Endothelial cell of umbilical vein (primary cell): ENCODE results near the gene PRIM1. TPM values are rescaled to one million over a fixed set of nuclear protein-coding genes. Genes with fewer than 3 reads are reported as not detected.
A peak's percentile ranks its signal among the peaks of the same experiment; 100 is the strongest.

ENCODE experiments used
- BruUV-seq: library from RNA; stranded (reverse); fragments of 400-500 nt; replicated peaks from 2 replicates; lab custom pipeline; 2021; lab: Mats Ljungman, UMichigan
- CTCF ChIA-PET: fragments of 300-600, 350-600 bp; sonication (Branson Sonifier 250); formaldehyde crosslinking; loops from one replicate; lab custom pipeline; 2021; ENCODE audit warnings: antibody characterized with exemption, inconsistent platforms; lab: Charles Lee
- POLR2A ChIA-PET: fragments of 300-600, 350-600 bp; sonication (Branson Sonifier 250); formaldehyde crosslinking; loops from one replicate; lab custom pipeline; 2021; ENCODE audit warnings: antibody characterized with exemption, inconsistent platforms; lab: Charles Lee
- DNase-seq: peaks from one replicate; pipeline ENCODE4 v3.0.0-alpha.2; 2011; ENCODE audit warnings: low read depth, low spot score
- FAIRE-seq: peaks from 2 replicates; lab custom pipeline; 2011; peaks lifted over from hg19 to GRCh38; lab: Jason Lieb, UNC
- H2AFZ ChIP-seq: 2 replicates; pipeline ENCODE4 v1.6.0; 2012; ENCODE audit warnings: low read depth, low read length, control low read depth, inconsistent platforms
- H3K27ac ChIP-seq: 2 replicates; pipeline ENCODE4 v1.5.1; 2011; ENCODE audit warnings: low read depth, mild to moderate bottlenecking, control low read depth, low read length, moderate library complexity; ENCODE audit not compliant: insufficient read depth
- H3K27me3 ChIP-seq, 2 experiments: 2 replicates each; pipeline versions ENCODE4 v1.6.0 to v1.6.1; 2011; ENCODE audit warnings: low read length in 2 of 2, mixed read lengths in 1 of 2; ENCODE audit not compliant: control insufficient read depth in 2 of 2, insufficient read depth in 2 of 2
- H3K36me3 ChIP-seq, 2 experiments: 2 replicates in 1 of 2; 3 replicates in 1 of 2; pipeline ENCODE4 v1.5.1; 2011; ENCODE audit warnings: low read length in 2 of 2, mild to moderate bottlenecking in 1 of 2, moderate library complexity in 1 of 2; ENCODE audit not compliant: control insufficient read depth in 2 of 2, insufficient read depth in 2 of 2; ENCODE audit errors: extremely low read depth in 1 of 2
- H3K4me1 ChIP-seq: 3 replicates; pipeline ENCODE4 v1.5.1; 2011; ENCODE audit warnings: mild to moderate bottlenecking, low read length; ENCODE audit not compliant: control insufficient read depth, insufficient read depth; ENCODE audit errors: extremely low read depth
- H3K4me2 ChIP-seq: 2 replicates; pipeline ENCODE4 v1.6.1; 2011; ENCODE audit warnings: low read length, control low read depth, mixed read lengths; ENCODE audit not compliant: insufficient read depth
- H3K4me3 ChIP-seq, 3 experiments: fragments of 200-600 bp in 1 of 3; sonication (generic), shearing (Covaris generic) in 1 of 3; replicated peaks in 1 of 3; 2 replicates each; pipeline ENCODE4 v1.5.1; 2011 to 2016; ENCODE audit warnings: control low read depth in 3 of 3, low read length in 3 of 3, mild to moderate bottlenecking in 2 of 3, inconsistent platforms in 1 of 3, low read depth in 1 of 3, moderate library complexity in 1 of 3; ENCODE audit not compliant: insufficient read depth in 1 of 3
- H3K79me2 ChIP-seq: 2 replicates; pipeline ENCODE4 v1.6.0; 2012; ENCODE audit warnings: low read length, inconsistent platforms; ENCODE audit not compliant: control insufficient read depth, insufficient read depth
- H3K9ac ChIP-seq: replicated peaks from 2 replicates; pipeline ENCODE3; 2011; ENCODE audit warnings: low read length, control low read depth; ENCODE audit not compliant: insufficient read depth; ENCODE audit errors: extremely low read depth
- H3K9me1 ChIP-seq: replicated peaks from 3 replicates; pipeline ENCODE4 v1.6.0; 2011; ENCODE audit warnings: mild to moderate bottlenecking, low read length; ENCODE audit not compliant: control insufficient read depth, insufficient read depth; ENCODE audit errors: extremely low read depth
- H3K9me3 ChIP-seq: replicated peaks from 2 replicates; pipeline ENCODE4 v1.5.1; 2012; ENCODE audit warnings: low read length, inconsistent platforms; ENCODE audit not compliant: control insufficient read depth, insufficient read depth
- H4K20me1 ChIP-seq: replicated peaks from 2 replicates; pipeline ENCODE3; 2011; ENCODE audit warnings: mild to moderate bottlenecking, low read length; ENCODE audit not compliant: control insufficient read depth, insufficient read depth; ENCODE audit errors: extremely low read depth
- CTCF ChIP-seq, 2 donors: IDR thresholded peaks; 1 replicate in 1 of 2; 2 replicates in 1 of 2; pipeline ENCODE4 v1.5.1; 2011; ENCODE audit warnings: low read length in 2 of 2, mild to moderate bottlenecking in 2 of 2, moderate library complexity in 2 of 2, control low read depth in 1 of 2, inconsistent platforms in 1 of 2, low read depth in 1 of 2; ENCODE audit not compliant: insufficient read depth in 1 of 2; ENCODE audit errors: extremely low read depth in 1 of 2
- EZH2 ChIP-seq: IDR thresholded peaks from 2 replicates; pipeline ENCODE4 v1.6.1; 2012; ENCODE audit warnings: borderline replicate concordance, low read depth, mild to moderate bottlenecking, moderate library complexity, low read length, inconsistent platforms; ENCODE audit not compliant: severe bottlenecking
- FOS ChIP-seq: IDR thresholded peaks from 2 replicates; pipeline ENCODE4 v1.6.1; 2011; ENCODE audit warnings: mild to moderate bottlenecking, low read length, moderate library complexity, borderline replicate concordance; ENCODE audit not compliant: insufficient read depth
- GATA2 ChIP-seq: IDR thresholded peaks from 2 replicates; pipeline ENCODE4 v1.7.0; 2011; ENCODE audit warnings: low read depth, mild to moderate bottlenecking, moderate library complexity, mixed read lengths, low read length; ENCODE audit not compliant: insufficient read length, insufficient read depth
- JUN ChIP-seq: IDR thresholded peaks from 2 replicates; pipeline ENCODE4 v1.6.1; 2011; ENCODE audit warnings: borderline replicate concordance, low read depth; ENCODE audit not compliant: insufficient read length, insufficient read depth
- MAX ChIP-seq: IDR thresholded peaks from 2 replicates; pipeline ENCODE4 v1.6.1; 2011; ENCODE audit not compliant: insufficient read depth, insufficient read length
- MYC ChIP-seq: IDR thresholded peaks from one replicate; pipeline ENCODE4 v1.6.1; 2011; ENCODE audit warnings: mild to moderate bottlenecking, low read depth, low read length
- POLR2A ChIP-seq: IDR thresholded peaks from 2 replicates; pipeline ENCODE4 v1.6.1; 2012; ENCODE audit warnings: low read depth, mild to moderate bottlenecking, control low read depth, low read length
- POLR2AphosphoS5 ChIP-seq: IDR thresholded peaks from 2 replicates; pipeline ENCODE4 v1.6.1; 2012; ENCODE audit warnings: low read depth, mild to moderate bottlenecking, control low read depth, low read length, moderate library complexity; ENCODE audit not compliant: insufficient read depth
- dilution Hi-C: fragments of 300-500 bp; cut with MboI; formaldehyde crosslinking; loops from one replicate; pipeline ENCODE4 v1.15.0; 2019; ENCODE audit warnings: low sequenced_read_pairs; ENCODE audit not compliant: extremely low pct_ligation_motif_present
- intact Hi-C: fragments of 100-400 bp; cut with micrococcal nuclease; formaldehyde crosslinking; loops from one replicate; pipeline ENCODE4 v1.10.0; 2022
- polyA plus RNA-seq, 4 experiments: library from polyadenylated mRNA; depleted of rRNA in 3 of 4; stranded (reverse) in 3 of 4; unstranded in 1 of 4; fragments of >200 nt; gene quantifications; 2 replicates each; pipeline versions ENCODE4 v1.2.1 to v1.2.3, GENCODE V29; 2011 to 2012; ENCODE audit warnings: missing spikeins in 1 of 4
- total RNA-seq: library from RNA; stranded (reverse); gene quantifications from 2 replicates; pipeline ENCODE4 v1.2.3, GENCODE V29; 2021

PRIM1 gene
- total and polyA plus RNA-seq, 2 donors (not counting 3 experiments of a cell fraction or from before 2014, with no cell fraction given): 10.9 to 12.1 TPM

GRCh38 chr12:56688129-56688845, 63.8 kb downstream of the PRIM1 start, which contains the start of gene PTGES3:
PTGES3 (minus strand) TSS chr12:56688284; CDS start chr12:56687999, 285 bp downstream.
- peak within 1 kb of the TSS; percentile 61 to 91 (median 84) for H3K4me3 ChIP-seq
- H3K9ac ChIP-seq: peak within 1 kb of the TSS; percentile 93
- ChIA-PET POLR2A (interaction anchor here (0.9 to 1.5 kb wide), 6 partner anchors 12 to 60 kb away, joined by 3 to 6 read pairs (median 5); partner anchors contain the start of gene NACA), CTCF (interaction anchor here (0.5 to 1.8 kb wide), 7 partner anchors 9 to 771 kb away, joined by 3 to 7 read pairs (median 3); partner anchors contain the start of gene GLI1)
- peak; percentile 99 for DNase-seq
- H3K4me2 ChIP-seq: peak within 1 kb of the TSS; percentile 96
- dilution Hi-C loops: no loop called here
- peaks cover 46% of the 10 kb centered on the region for H3K79me2 ChIP-seq
- TF ChIP-seq POLR2AphosphoS5 (peak; percentile 88), POLR2A (peak; percentile 88), MAX (peak; percentile 79), JUN (no peak), CTCF (IDR thresholded peaks at IDR 0.05; ENCODE audit: extremely low read depth in 1 of 2, insufficient read depth in 1 of 2, low read depth in 1 of 2, low read length in 2 of 2) (peak in 1 of 2 donors; percentile 3), MYC (peak; percentile 73), GATA2 (no peak), EZH2 (no peak), FOS (no peak)
- peaks cover 0 to 2% of the 10 kb centered on the region in 2 experiments for H3K36me3 ChIP-seq
- peak; percentile 90 for FAIRE-seq
- BruUV-seq: no TSS peak
- no peaks in the 10 kb centered on the region for H3K9me1 ChIP-seq
- no peaks in the 10 kb centered on the region for H4K20me1 ChIP-seq
- peaks cover 27% of the 10 kb centered on the region for H3K4me1 ChIP-seq
- peak within 1 kb of the TSS; percentile 90 for H3K27ac ChIP-seq
- H3K9me3 ChIP-seq: no peaks in the 10 kb centered on the region
- peak within 1 kb of the TSS; percentile 20 for H2AFZ ChIP-seq
- H3K27me3 ChIP-seq: no peaks in the 10 kb centered on the region
- intact Hi-C loops: loop anchor here (1.0 to 5.0 kb wide), 4 partner anchors 37 to 399 kb away; partner anchors contain the start of genes NAB2, NACA and PRIM1
